Parathyroid adenoma (tissue), 2 donors: ENCODE data around the gene NKD1.

Source experiments
- H2AFZ ChIP-seq: fragments of 300-600 bp; sonication (generic); one replicate; pipeline ENCODE4 v1.7.0; 2017; ENCODE audit warnings: antibody characterized with exemption, mild to moderate bottlenecking
- H3K27ac ChIP-seq: fragments of 300-600 bp; sonication (generic); one replicate; pipeline ENCODE4 v1.7.0; 2017
- H3K27me3 ChIP-seq: fragments of 300-600 bp; sonication (generic); one replicate; pipeline ENCODE4 v1.7.0; 2017; ENCODE audit warnings: low read length; ENCODE audit not compliant: control insufficient read depth, insufficient read depth
- H3K36me3 ChIP-seq: fragments of 300-600 bp; sonication (generic); one replicate; pipeline ENCODE4 v1.7.0; 2017; ENCODE audit warnings: low read length; ENCODE audit not compliant: control insufficient read depth, insufficient read depth
- H3K4me1 ChIP-seq: fragments of 300-600 bp; sonication (generic); one replicate; pipeline ENCODE4 v1.7.0; 2017; ENCODE audit warnings: control low read depth
- H3K4me2 ChIP-seq: fragments of 300-600 bp; sonication (generic); one replicate; pipeline ENCODE4 v1.7.0; 2017; ENCODE audit warnings: low read length
- H3K4me3 ChIP-seq: fragments of 300-600 bp; sonication (generic); one replicate; pipeline ENCODE4 v1.7.0; 2017; ENCODE audit warnings: low read depth, low read length
- H3K79me2 ChIP-seq: fragments of 300-600 bp; sonication (generic); one replicate; pipeline ENCODE4 v1.7.0; 2017; ENCODE audit warnings: control low read depth
- H3K9ac ChIP-seq: fragments of 300-600 bp; sonication (generic); one replicate; pipeline ENCODE4 v1.7.0; 2017; ENCODE audit warnings: mild to moderate bottlenecking
- H3K9me3 ChIP-seq: fragments of 300-600 bp; sonication (generic); one replicate; pipeline ENCODE4 v1.7.0; 2017; ENCODE audit warnings: low read length; ENCODE audit not compliant: control insufficient read depth
- TF ChIP-seq, protein P1 (sequence below): fragments of 300-600 bp; sonication (generic); IDR thresholded peaks from one replicate; pipeline ENCODE4 v1.7.0; 2017; ENCODE audit warnings: antibody characterized with exemption, mild to moderate bottlenecking
- donor health status: primary hyperparathyroidism.

NKD1 gene

DNA sequence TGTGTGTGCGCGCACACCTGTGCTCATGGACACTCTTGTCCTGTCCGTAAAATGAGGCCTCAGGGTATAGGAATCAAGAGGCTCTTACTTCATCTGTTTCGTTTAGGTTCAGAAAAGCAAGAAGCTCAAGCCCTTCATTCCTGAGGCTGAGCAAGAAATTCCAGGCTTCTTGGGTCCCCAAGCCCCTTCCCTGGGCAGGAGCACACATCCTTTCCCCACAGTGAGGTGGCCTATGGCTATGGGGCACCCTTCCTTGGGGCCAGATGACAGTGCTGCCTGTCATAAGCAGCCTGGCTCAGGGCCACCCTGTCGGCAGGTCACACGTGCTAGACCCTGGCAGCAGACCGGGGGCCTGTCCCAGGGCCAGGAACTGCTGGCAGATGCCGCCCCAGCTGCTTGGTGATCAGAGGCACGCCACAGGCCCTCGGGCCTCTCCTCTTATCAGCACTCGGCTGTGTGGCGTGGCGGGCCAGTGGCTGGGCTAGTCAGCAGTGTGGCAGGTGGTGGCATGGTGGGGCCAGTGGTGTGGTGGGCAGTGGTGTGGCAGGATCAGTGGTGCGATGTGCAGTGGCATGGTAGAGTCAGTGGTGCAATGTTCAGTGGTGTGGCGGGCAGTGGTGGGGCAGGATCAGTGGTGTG lies 50.2 kb downstream of the NKD1 start:
- Histone ChIP-seq H2AFZ (no peak overlapping the region), H3K4me3 (no peak overlapping the region), H3K27me3 (no peaks in the 10 kb centered on the region), H3K9me3 (no peaks in the 10 kb centered on the region), H3K4me1 (no peaks in the 10 kb centered on the region), H3K9ac (no peak overlapping the region), H3K36me3 (no peaks in the 10 kb centered on the region), H3K4me2 (no peak overlapping the region), H3K79me2 (no peaks in the 10 kb centered on the region), H3K27ac (no peak overlapping the region)
- TF ChIP-seq, protein P1, sequence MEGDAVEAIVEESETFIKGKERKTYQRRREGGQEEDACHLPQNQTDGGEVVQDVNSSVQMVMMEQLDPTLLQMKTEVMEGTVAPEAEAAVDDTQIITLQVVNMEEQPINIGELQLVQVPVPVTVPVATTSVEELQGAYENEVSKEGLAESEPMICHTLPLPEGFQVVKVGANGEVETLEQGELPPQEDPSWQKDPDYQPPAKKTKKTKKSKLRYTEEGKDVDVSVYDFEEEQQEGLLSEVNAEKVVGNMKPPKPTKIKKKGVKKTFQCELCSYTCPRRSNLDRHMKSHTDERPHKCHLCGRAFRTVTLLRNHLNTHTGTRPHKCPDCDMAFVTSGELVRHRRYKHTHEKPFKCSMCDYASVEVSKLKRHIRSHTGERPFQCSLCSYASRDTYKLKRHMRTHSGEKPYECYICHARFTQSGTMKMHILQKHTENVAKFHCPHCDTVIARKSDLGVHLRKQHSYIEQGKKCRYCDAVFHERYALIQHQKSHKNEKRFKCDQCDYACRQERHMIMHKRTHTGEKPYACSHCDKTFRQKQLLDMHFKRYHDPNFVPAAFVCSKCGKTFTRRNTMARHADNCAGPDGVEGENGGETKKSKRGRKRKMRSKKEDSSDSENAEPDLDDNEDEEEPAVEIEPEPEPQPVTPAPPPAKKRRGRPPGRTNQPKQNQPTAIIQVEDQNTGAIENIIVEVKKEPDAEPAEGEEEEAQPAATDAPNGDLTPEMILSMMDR, result no peak

DNA sequence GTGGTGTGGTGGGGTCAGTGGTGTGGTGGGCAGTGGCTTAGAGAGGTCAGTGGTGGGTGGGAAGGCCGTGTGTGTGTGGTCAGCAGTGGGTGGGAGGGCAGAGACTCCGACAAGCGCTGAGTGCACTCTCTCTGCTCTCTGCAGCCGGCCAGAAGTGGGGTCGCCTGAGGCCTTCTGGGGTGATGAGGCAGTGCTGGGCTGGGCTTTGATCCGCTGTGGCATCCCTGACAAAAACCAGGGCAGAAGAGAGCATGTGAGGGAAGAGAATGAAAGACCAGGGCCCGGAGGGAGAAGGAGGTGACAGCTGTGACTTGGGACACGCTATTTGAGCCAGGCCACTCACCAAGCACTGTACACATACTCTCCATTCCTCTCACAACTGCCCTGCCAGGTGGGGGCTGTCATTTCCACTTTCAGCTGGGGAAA lies 50.8 kb downstream of the NKD1 start:
- Histone ChIP-seq H3K79me2 (no peaks in the 10 kb centered on the region), H3K9ac (no peak overlapping the region), H3K4me2 (no peak overlapping the region), H3K4me3 (no peak overlapping the region), H3K36me3 (no peaks in the 10 kb centered on the region), H3K9me3 (no peaks in the 10 kb centered on the region), H3K4me1 (no peaks in the 10 kb centered on the region), H3K27me3 (no peaks in the 10 kb centered on the region), H2AFZ (no peak overlapping the region), H3K27ac (no peak overlapping the region)
- TF ChIP-seq, protein P1, result no peak

DNA sequence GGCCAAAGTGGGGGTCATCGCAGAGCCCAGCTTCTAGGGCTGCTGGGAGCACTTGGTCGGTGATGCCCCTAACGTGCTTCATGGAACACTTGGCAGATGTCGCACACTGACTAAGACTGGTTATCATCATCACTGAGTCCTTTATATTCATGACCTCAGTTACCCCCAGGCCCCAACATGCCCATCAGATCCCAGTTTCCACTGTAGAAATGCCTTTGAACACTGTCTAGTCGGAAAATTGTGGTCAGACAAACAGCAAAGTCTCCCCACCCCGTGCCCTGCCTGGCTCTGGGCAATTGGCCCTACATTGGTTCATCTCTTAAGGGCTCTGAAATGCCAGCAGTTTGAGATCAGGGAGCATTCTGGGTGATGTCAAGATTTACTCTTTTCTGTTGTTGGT lies 51.3 kb downstream of the NKD1 start:
- H3K4me3 ChIP-seq, result no peak overlapping the region
- H3K9ac ChIP-seq, result no peak overlapping the region
- no peak overlapping the region for H3K27ac ChIP-seq
- no peaks in the 10 kb centered on the region for H3K9me3 ChIP-seq
- H3K4me1 ChIP-seq, result no peaks in the 10 kb centered on the region
- H2AFZ ChIP-seq, result no peak overlapping the region
- H3K4me2 ChIP-seq, result no peak overlapping the region
- no peaks in the 10 kb centered on the region for H3K36me3 ChIP-seq
- no peaks in the 10 kb centered on the region for H3K79me2 ChIP-seq
- TF ChIP-seq, protein P1, result no peak
- no peaks in the 10 kb centered on the region for H3K27me3 ChIP-seq

DNA sequence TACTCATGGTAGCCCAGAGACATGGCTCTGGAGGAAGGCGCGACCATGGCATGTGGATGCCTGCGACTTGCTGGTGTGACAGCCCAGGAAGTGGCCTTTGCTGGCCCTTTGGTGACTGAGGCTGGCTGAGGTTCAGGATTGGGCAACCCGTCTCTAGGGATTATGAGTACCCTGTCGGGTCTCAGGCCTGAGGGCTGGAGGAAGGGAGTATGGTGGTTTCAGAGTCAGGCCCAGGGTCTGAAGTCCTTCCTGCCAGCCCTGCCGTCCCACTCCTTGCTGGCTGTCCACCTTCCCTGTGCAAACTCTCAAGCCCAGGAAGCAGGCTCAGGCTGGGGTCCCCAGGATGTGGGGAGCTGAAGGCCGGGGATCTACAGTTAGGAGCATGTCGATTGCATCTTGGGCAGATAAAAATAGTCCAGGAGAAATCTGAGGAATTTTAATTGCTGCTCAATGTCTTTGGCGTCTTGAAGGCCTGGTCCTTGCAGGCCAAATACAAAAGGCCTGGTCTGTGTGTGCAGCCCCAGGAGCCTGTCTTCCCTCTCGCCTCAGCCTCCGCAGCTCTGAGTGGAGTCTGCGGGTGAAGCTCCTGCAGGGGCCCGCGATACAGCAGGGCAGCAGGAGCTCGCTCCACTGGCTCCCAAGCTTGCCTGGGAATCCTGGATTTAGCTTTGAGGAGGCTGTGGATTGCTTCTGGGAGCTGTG lies 52.5 kb downstream of the NKD1 start:
- Histone ChIP-seq H3K79me2 (no peaks in the 10 kb centered on the region), H3K9me3 (no peaks in the 10 kb centered on the region), H3K4me2 (no peak overlapping the region), H3K4me1 (no peaks in the 10 kb centered on the region), H3K4me3 (no peak overlapping the region), H2AFZ (no peak overlapping the region), H3K9ac (no peak overlapping the region), H3K27me3 (no peaks in the 10 kb centered on the region), H3K27ac (no peak overlapping the region), H3K36me3 (no peaks in the 10 kb centered on the region)
- TF ChIP-seq, protein P1, result no peak

DNA sequence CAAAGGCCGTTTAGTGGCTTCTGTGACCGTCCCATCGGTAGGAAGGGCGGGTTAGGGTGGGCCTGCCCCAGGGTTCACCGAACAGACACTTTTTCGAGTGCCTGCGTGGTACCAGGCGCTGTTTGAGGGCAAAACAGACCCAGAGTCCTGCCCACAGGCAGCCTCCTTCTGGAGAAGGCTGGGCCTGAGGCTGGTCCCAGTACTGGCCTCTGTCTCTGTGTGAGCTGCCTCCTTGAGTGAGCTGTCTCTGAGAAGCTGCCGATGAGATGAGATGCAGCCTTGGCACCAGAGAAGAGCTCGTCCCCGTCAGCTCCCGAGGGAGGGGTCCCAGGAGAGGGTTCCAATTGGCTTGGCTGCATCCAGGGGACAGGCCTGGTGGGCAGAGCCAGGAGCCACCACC lies 53.1 kb downstream of the NKD1 start:
- no peak overlapping the region for H3K4me3 ChIP-seq
- H3K36me3 ChIP-seq, result no peaks in the 10 kb centered on the region
- H3K9ac ChIP-seq, result no peak overlapping the region
- TF ChIP-seq, protein P1, result no peak
- H3K27ac ChIP-seq, result no peak overlapping the region
- no peak overlapping the region for H2AFZ ChIP-seq
- no peaks in the 10 kb centered on the region for H3K27me3 ChIP-seq
- H3K9me3 ChIP-seq, result no peaks in the 10 kb centered on the region
- no peaks in the 10 kb centered on the region for H3K79me2 ChIP-seq
- H3K4me1 ChIP-seq, result no peaks in the 10 kb centered on the region
- no peak overlapping the region for H3K4me2 ChIP-seq
